OCI-LY7 (cell line): ENCODE data around the gene FOXF2. TPM values are rescaled to one million over a fixed set of nuclear protein-coding genes. Genes with fewer than 3 reads are reported as not detected.
"Not testable (repeated sequence)": the region's sequence is repeated elsewhere in the genome, so short reads cannot be mapped to it uniquely, and the experiment has no call there.

Experiments used
- BruUV-seq: library from RNA; stranded (reverse); fragments of 400-500 nt; replicated peaks from 2 replicates; lab custom pipeline; 2021; lab: Mats Ljungman, UMichigan
- CTCF ChIA-PET: fragments of 300-600 bp; sonication (Branson Sonifier 250); formaldehyde crosslinking; loops from one replicate; lab custom pipeline; 2022; ENCODE audit warnings: antibody characterized with exemption; ENCODE audit not compliant: unreplicated experiment; lab: Charles Lee
- POLR2A ChIA-PET: fragments of 300-600 bp; sonication (Branson Sonifier 250); formaldehyde crosslinking; loops from one replicate; lab custom pipeline; 2022; ENCODE audit warnings: antibody characterized with exemption; lab: Charles Lee
- DNase-seq: peaks from one replicate; pipeline ENCODE4 v3.0.0-alpha.2; 2015; ENCODE audit warnings: low spot score
- H2AFZ ChIP-seq: fragments of 200-600 bp; sonication (generic), shearing (Covaris generic); 2 replicates; pipeline ENCODE4 v1.6.1; 2014; ENCODE audit warnings: mild to moderate bottlenecking, antibody characterized with exemption, low read length, moderate library complexity
- H3K27ac ChIP-seq: fragments of 200-600 bp; sonication (generic); 2 replicates; pipeline ENCODE4 v1.5.1; 2014; ENCODE audit warnings: mixed run types, low read depth, mild to moderate bottlenecking, moderate library complexity, low read length, inconsistent platforms; ENCODE audit not compliant: poor library complexity, severe bottlenecking
- H3K36me3 ChIP-seq: fragments of 200-600 bp; sonication (generic); 2 replicates; pipeline ENCODE4 v1.6.1; 2014; ENCODE audit warnings: mild to moderate bottlenecking, antibody characterized with exemption, low read length, moderate library complexity, mixed read lengths; ENCODE audit not compliant: insufficient read depth
- H3K4me1 ChIP-seq: fragments of 200-600 bp; sonication (generic); 2 replicates; pipeline ENCODE4 v1.5.1; 2014; ENCODE audit warnings: mild to moderate bottlenecking, low read length; ENCODE audit not compliant: insufficient read depth, poor library complexity, severe bottlenecking
- H3K4me2 ChIP-seq: fragments of 200-600 bp; sonication (generic); 2 replicates; pipeline ENCODE4 v1.6.1; 2014; ENCODE audit warnings: mild to moderate bottlenecking, low read length
- H3K4me3 ChIP-seq: fragments of 200-600 bp; sonication (generic); 2 replicates; pipeline ENCODE4 v1.5.1; 2014; ENCODE audit warnings: mild to moderate bottlenecking, low read depth, low read length; ENCODE audit not compliant: poor library complexity, severe bottlenecking
- H3K79me2 ChIP-seq: fragments of 200-600 bp; sonication (generic); 2 replicates; pipeline ENCODE4 v1.6.1; 2016; ENCODE audit warnings: low read depth, mild to moderate bottlenecking, low read length, moderate library complexity, mixed read lengths; ENCODE audit not compliant: insufficient read depth
- H3K9me2 ChIP-seq: fragments of 200-600 bp; sonication (generic); 2 replicates; pipeline ENCODE4 v1.6.1; 2016; ENCODE audit warnings: mild to moderate bottlenecking, low read length, mixed read lengths; ENCODE audit not compliant: insufficient read depth
- H3K9me3 ChIP-seq: fragments of 200-600 bp; sonication (generic); 2 replicates; pipeline ENCODE4 v1.6.1; 2014; ENCODE audit warnings: mild to moderate bottlenecking, mixed run types, low read length, mixed read lengths
- H4K20me1 ChIP-seq: fragments of 200-600 bp; sonication (generic); 2 replicates; pipeline ENCODE4 v1.6.1; 2014; ENCODE audit warnings: mild to moderate bottlenecking, antibody characterized with exemption, low read length, moderate library complexity, mixed read lengths; ENCODE audit not compliant: insufficient read depth
- CTCF ChIP-seq: fragments of 200-600 bp; sonication (generic); conservative IDR thresholded peaks from 2 replicates; pipeline ENCODE4 v1.5.1; 2014; ENCODE audit warnings: mild to moderate bottlenecking, antibody characterized with exemption, low read length, moderate library complexity, mixed read lengths
- EZH2phosphoT487 ChIP-seq: fragments of 200-600 bp; sonication (generic); IDR thresholded peaks from 2 replicates; pipeline ENCODE4 v1.6.1; 2018; ENCODE audit warnings: low read depth, borderline replicate concordance, mild to moderate bottlenecking, mixed run types, antibody characterized with exemption, low read length, moderate library complexity, mixed read lengths
- intact Hi-C: fragments of 100-400 bp; cut with micrococcal nuclease; formaldehyde crosslinking; loops from one replicate; pipeline ENCODE4 v1.10.0; 2022; ENCODE audit not compliant: unreplicated experiment
- total RNA-seq, 2 experiments: library from RNA; depleted of rRNA in 1 of 2; stranded (reverse); fragments of >200 nt in 1 of 2; shearing (Covaris generic) in 1 of 2; gene quantifications; 2 replicates each; pipeline ENCODE4 v1.2.3, GENCODE V29; 2014 to 2022

FOXF2 gene
- total RNA-seq, 2 experiments from 2014 or later = not detected

- Histone ChIP-seq H3K4me1 (no peaks in the 10 kb centered on the region), H3K4me3 (no peak overlapping the region), H3K9me3 (no peaks in the 10 kb centered on the region), H3K9me2 (no peaks in the 10 kb centered on the region), H3K36me3 (no peaks in the 10 kb centered on the region), H3K27ac (no peak overlapping the region), H2AFZ (no peak overlapping the region), H3K79me2 (no peaks in the 10 kb centered on the region), H3K4me2 (no peak overlapping the region), H4K20me1 (no peaks in the 10 kb centered on the region)
- intact Hi-C loops = no loop called here
- POLR2A ChIA-PET = no interaction called here
- BruUV-seq = no TSS peak
- CTCF ChIA-PET = no interaction called here
- no peak for TF ChIP-seq CTCF
- TF ChIP-seq EZH2phosphoT487 = no peak
- DNase-seq = no peak
Observed at GRCh38 chr6:1368940-1369339, 20.4 kb upstream of the FOXF2 start.

- H3K27ac ChIP-seq, CTCF ChIA-PET, H3K4me1 ChIP-seq, H3K9me2 ChIP-seq, H3K9me3 ChIP-seq, intact Hi-C loops, H2AFZ ChIP-seq, H3K79me2 ChIP-seq, BruUV-seq, DNase-seq, H4K20me1 ChIP-seq, H3K36me3 ChIP-seq, H3K4me2 ChIP-seq, H3K4me3 ChIP-seq, POLR2A ChIA-PET: not testable (repeated sequence)
Observed at GRCh38 chr6:1369695-1370094, 19.7 kb upstream of the FOXF2 start.

- Histone ChIP-seq H3K4me2 (no peak overlapping the region), H2AFZ (no peak overlapping the region), H3K36me3 (no peaks in the 10 kb centered on the region), H3K9me2 (no peaks in the 10 kb centered on the region), H3K4me3 (no peak overlapping the region), H3K27ac (no peak overlapping the region), H3K9me3 (no peaks in the 10 kb centered on the region), H3K79me2 (no peaks in the 10 kb centered on the region), H4K20me1 (no peaks in the 10 kb centered on the region), H3K4me1 (no peaks in the 10 kb centered on the region)
- no peak for TF ChIP-seq EZH2phosphoT487
- TF ChIP-seq CTCF = no peak
- ChIA-PET CTCF (no interaction called here), POLR2A (no interaction called here)
- no TSS peak for BruUV-seq
- intact Hi-C loops = no loop called here
- DNase-seq = no peak
Observed at GRCh38 chr6:1371933-1372332, 17.4 kb upstream of the FOXF2 start.
